Endodermal cell (in vitro differentiated cells): Measurements from ENCODE around the gene BIRC5. TPM values are rescaled to one million over a fixed set of nuclear protein-coding genes. Genes with fewer than 3 reads are reported as not detected.

Experiments used
- DNase-seq: peaks from one replicate; pipeline ENCODE4 v3.0.0-alpha.2; 2017
- H3K27ac ChIP-seq: 2 replicates; pipeline ENCODE4 v1.5.1; 2013; ENCODE audit warnings: mild to moderate bottlenecking, low read depth, low read length, moderate library complexity
- H3K27me3 ChIP-seq: 2 replicates; pipeline ENCODE4 v1.6.1; 2013; ENCODE audit warnings: mild to moderate bottlenecking, low read length, moderate library complexity; ENCODE audit not compliant: insufficient read depth, control insufficient read depth, poor library complexity, severe bottlenecking
- H3K36me3 ChIP-seq: 2 replicates; pipeline ENCODE4 v1.7.0; 2013; ENCODE audit warnings: mild to moderate bottlenecking, low read length, moderate library complexity; ENCODE audit not compliant: control insufficient read depth, insufficient read depth
- H3K4me1 ChIP-seq: one replicate; pipeline ENCODE4 v1.7.0; 2013; ENCODE audit warnings: low read length; ENCODE audit not compliant: control insufficient read depth, insufficient read depth
- H3K4me3 ChIP-seq: 2 replicates; pipeline ENCODE4 v1.5.1; 2013; ENCODE audit warnings: mild to moderate bottlenecking, low read length, moderate library complexity
- H3K9ac ChIP-seq: 2 replicates; pipeline ENCODE4 v1.6.1; 2013; ENCODE audit warnings: mild to moderate bottlenecking, low read length, moderate library complexity; ENCODE audit not compliant: poor library complexity, severe bottlenecking; ENCODE audit errors: extremely low read depth
- H3K9me3 ChIP-seq: 2 replicates; pipeline ENCODE4 v1.6.1; 2013; ENCODE audit warnings: mild to moderate bottlenecking, low read length, moderate library complexity; ENCODE audit not compliant: control insufficient read depth
- H3K27ac Mint-ChIP-seq: 2 replicates; pipeline ENCODE4 v1.8.0; 2020; ENCODE audit warnings: mixed read lengths
- H3K27me3 Mint-ChIP-seq: 2 replicates; pipeline ENCODE4 v1.8.0; 2021; ENCODE audit warnings: mild to moderate bottlenecking, mixed read lengths; ENCODE audit not compliant: insufficient read depth
- H3K36me3 Mint-ChIP-seq: 2 replicates; pipeline ENCODE4 v1.8.0; 2020; ENCODE audit warnings: low read depth, mixed read lengths
- H3K4me1 Mint-ChIP-seq: 2 replicates; pipeline ENCODE4 v1.8.0; 2020; ENCODE audit warnings: mixed read lengths
- H3K4me3 Mint-ChIP-seq: 2 replicates; pipeline ENCODE4 v1.8.0; 2020; ENCODE audit warnings: mild to moderate bottlenecking, moderate library complexity, mixed read lengths
- H3K9me3 Mint-ChIP-seq: 2 replicates; pipeline ENCODE4 v1.8.0; 2020; ENCODE audit warnings: mild to moderate bottlenecking, mixed read lengths
- WGBS, 2 experiments: methylation state at CpG; one replicate each; pipeline versions ENCODE4 v1.1.5 to v1.1.7; 2013; ENCODE audit warnings: missing lambda C conversion rate in 2 of 2, mixed read lengths in 1 of 2; ENCODE audit not compliant: insufficient coverage in 1 of 2, insufficient read length in 1 of 2; 5-methylcytosine and 5-hydroxymethylcytosine counted together
- total RNA-seq, 2 donors: library from RNA; stranded (reverse); fragmentation: NEBNext Ultra II Directional in 1 of 2; extraction: Animal tissue kit (Norgen Biotek cat#: 25700) in 1 of 2; gene quantifications; 2 replicates in 1 of 2; 3 replicates in 1 of 2; pipeline ENCODE4 v1.2.1, GENCODE V29; 2021
- TF ChIP-seq, protein P1 (sequence below): fragments of 200-600 bp; sonication (generic); conservative IDR thresholded peaks from 2 replicates; pipeline ENCODE4 v1.5.0; 2021; ENCODE audit warnings: antibody characterized with exemption, mild to moderate bottlenecking

Gene BIRC5
- total RNA-seq, 2 donors from 2014 or later = 59.7 to 89.6 TPM

DNA sequence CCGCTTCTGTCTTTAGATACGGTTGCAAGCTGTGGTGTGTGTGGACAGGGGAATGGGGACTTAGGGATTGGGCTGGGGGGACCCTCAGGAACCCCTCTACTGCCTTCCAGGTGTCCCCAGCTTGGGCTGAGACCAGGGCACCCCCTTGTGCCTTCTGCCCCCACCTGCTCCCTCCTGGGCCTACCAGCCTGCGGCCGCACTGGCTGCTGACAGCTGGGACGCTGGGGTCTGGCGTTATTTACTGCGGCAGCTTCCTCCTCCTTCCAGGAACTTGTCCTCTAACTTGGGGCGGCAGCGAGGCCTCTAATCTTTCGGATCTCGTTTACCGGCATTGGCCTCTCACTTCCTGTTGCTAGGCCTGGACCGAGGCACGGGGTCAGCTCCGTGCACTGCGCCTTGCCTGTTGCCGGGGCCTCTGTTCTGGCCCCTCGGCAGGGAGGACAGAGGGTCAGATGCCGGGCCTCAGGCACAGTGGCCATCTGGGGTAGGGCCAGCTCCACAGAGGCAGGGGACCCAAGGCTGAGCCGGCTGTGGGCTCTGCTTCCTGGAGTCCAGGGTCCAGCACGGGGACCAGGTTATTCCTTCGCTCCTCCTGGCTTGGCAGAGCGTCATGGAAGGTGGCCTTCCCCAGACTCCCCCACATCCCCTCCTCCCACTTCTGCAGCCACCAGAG, 49.1 kb downstream of the BIRC5 start:
- TF ChIP-seq, protein P1, sequence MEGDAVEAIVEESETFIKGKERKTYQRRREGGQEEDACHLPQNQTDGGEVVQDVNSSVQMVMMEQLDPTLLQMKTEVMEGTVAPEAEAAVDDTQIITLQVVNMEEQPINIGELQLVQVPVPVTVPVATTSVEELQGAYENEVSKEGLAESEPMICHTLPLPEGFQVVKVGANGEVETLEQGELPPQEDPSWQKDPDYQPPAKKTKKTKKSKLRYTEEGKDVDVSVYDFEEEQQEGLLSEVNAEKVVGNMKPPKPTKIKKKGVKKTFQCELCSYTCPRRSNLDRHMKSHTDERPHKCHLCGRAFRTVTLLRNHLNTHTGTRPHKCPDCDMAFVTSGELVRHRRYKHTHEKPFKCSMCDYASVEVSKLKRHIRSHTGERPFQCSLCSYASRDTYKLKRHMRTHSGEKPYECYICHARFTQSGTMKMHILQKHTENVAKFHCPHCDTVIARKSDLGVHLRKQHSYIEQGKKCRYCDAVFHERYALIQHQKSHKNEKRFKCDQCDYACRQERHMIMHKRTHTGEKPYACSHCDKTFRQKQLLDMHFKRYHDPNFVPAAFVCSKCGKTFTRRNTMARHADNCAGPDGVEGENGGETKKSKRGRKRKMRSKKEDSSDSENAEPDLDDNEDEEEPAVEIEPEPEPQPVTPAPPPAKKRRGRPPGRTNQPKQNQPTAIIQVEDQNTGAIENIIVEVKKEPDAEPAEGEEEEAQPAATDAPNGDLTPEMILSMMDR = no peak
- Histone ChIP-seq H3K36me3 (no peaks in the 10 kb centered on the region), H3K9ac (no peak overlapping the region), H3K4me1 (peaks cover 16% of the 10 kb centered on the region), H3K9me3 (no peaks in the 10 kb centered on the region), H3K27me3 (no peaks in the 10 kb centered on the region), H3K4me3 (no peak overlapping the region), H3K27ac (peak overlapping the region; percentile 6)
- WGBS, 2 experiments = 89 to 90% methylated on average over 15 to 23 of the region's 23 CpGs
- no peaks in the 10 kb centered on the region for H3K9me3 Mint-ChIP-seq
- DNase-seq = peak; percentile 67
- no peak overlapping the region for H3K4me3 Mint-ChIP-seq
- H3K27ac Mint-ChIP-seq = no peak overlapping the region
- peaks cover 27% of the 10 kb centered on the region for H3K4me1 Mint-ChIP-seq
- H3K36me3 Mint-ChIP-seq = no peaks in the 10 kb centered on the region
- no peaks in the 10 kb centered on the region for H3K27me3 Mint-ChIP-seq

DNA sequence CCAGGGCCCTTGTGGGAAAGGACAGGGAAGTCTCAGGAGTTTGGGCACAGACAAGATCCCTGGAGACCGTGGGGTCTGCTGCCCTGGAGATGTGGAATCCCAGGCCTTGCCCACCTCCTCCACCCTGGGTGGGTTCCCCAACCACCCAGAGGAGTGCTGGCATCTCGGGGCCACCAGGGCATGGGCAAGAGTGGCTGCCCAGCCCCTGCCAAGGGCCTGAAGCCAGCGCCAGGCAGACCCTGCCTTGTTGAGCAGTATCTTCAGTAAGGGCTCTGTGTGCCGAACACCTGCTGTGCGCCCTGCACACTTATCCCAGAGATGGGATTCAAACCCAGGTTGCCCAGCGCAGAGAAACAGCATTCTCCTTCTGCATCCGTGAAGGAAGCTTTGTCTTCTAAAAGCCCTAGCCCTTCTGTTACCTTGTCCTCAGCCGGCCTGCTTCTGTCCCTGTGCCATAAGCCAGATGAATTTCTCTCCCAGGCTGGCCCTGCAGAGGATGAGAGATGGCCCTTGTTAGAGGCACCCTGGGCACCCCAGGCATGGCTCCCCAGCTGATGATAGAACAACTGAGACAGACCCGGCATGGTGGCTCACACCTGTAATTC, 49.8 kb downstream of the BIRC5 start:
- H3K27me3 Mint-ChIP-seq = no peaks in the 10 kb centered on the region
- no peak overlapping the region for H3K27ac Mint-ChIP-seq

DNA sequence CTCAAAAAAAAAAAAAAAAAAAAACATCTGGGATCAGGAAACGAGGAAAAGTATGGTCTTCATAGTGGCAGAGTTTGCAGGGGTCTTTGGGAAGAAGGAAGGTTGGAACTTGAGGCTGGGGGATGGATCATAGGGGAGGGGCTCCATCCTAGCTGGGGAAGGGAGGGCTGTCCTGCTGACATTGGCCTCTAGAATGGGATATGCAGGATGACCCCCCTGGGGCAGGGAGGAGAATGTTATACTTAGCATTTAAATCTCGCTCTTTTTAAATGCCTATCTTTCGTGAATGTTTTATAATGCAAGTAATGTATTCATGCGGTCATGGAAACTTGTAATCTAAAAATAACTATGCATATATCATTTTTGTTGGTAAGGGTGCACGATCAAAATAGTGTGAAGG, 50.5 kb downstream of the BIRC5 start:
- TF ChIP-seq, protein P1 = no peak
- WGBS, 2 experiments = 87 to 100% methylated on average over 2 to 3 of the region's 5 CpGs
- H3K4me1 Mint-ChIP-seq = peaks cover 38% of the 10 kb centered on the region
- Histone ChIP-seq H3K9me3 (no peaks in the 10 kb centered on the region), H3K4me1 (peaks cover 22% of the 10 kb centered on the region), H3K36me3 (no peaks in the 10 kb centered on the region), H3K9ac (no peak overlapping the region), H3K4me3 (no peak overlapping the region), H3K27me3 (no peaks in the 10 kb centered on the region), H3K27ac (no peak overlapping the region)
- no peaks in the 10 kb centered on the region for H3K9me3 Mint-ChIP-seq
- H3K27me3 Mint-ChIP-seq = no peaks in the 10 kb centered on the region
- H3K36me3 Mint-ChIP-seq = no peaks in the 10 kb centered on the region
- no peak overlapping the region for H3K27ac Mint-ChIP-seq
- H3K4me3 Mint-ChIP-seq = no peak overlapping the region
- no peak for DNase-seq

More for the DNA sequence above, 49.8 kb downstream of the BIRC5 start:
- H3K27ac ChIP-seq = peak overlapping the region; percentile 6
- Mint-ChIP-seq H3K9me3 (no peaks in the 10 kb centered on the region), H3K4me3 (no peak overlapping the region), H3K36me3 (no peaks in the 10 kb centered on the region), H3K4me1 (peaks cover 32% of the 10 kb centered on the region)
- H3K27me3 ChIP-seq = no peaks in the 10 kb centered on the region
- whole genome bisulfite sequencing, 2 experiments = 95% methylated on average over 9 of the region's 9 CpGs
- H3K9ac ChIP-seq = no peak overlapping the region
- no peak overlapping the region for H3K4me3 ChIP-seq
- peaks cover 16% of the 10 kb centered on the region for H3K4me1 ChIP-seq
- peak; percentile 56 for DNase-seq
- TF ChIP-seq, protein P1 = no peak
- H3K9me3 ChIP-seq = no peaks in the 10 kb centered on the region
- no peaks in the 10 kb centered on the region for H3K36me3 ChIP-seq
